Esophagus muscularis mucosa (tissue), 4 donors: Measurements from ENCODE around the gene CEP250. TPM values are rescaled to one million over a fixed set of nuclear protein-coding genes. Genes with fewer than 3 reads are reported as not detected.
"Not testable (repeated sequence)": the region's sequence is repeated elsewhere in the genome, so short reads cannot be mapped to it uniquely, and the experiment has no call there.

Experiments used
- DNase-seq: peaks from one replicate; pipeline ENCODE4 v3.0.0-alpha.2; 2017; ENCODE audit errors: extremely low spot score
- H3K27ac ChIP-seq, 4 donors: fragments of 200-600 bp; sonication (generic); replicated peaks in 1 of 4; 1 replicate in 3 of 4; 2 replicates in 1 of 4; pipeline ENCODE4 v1.5.1; 2016 to 2019; ENCODE audit warnings: mild to moderate bottlenecking in 1 of 4
- H3K27me3 ChIP-seq, 4 donors: fragments of 200-600 bp; sonication (generic); one replicate each; pipeline versions ENCODE4 v1.5.1 to v1.6.0; 2016 to 2019
- H3K36me3 ChIP-seq, 4 donors: fragments of 200-600 bp; sonication (generic); one replicate each; pipeline ENCODE4 v1.5.1; 2016 to 2019
- H3K4me1 ChIP-seq, 4 donors: fragments of 200-600 bp; sonication (generic); one replicate each; pipeline ENCODE4 v1.5.1; 2016 to 2019
- H3K4me3 ChIP-seq, 4 donors: fragments of 200-600 bp; sonication (generic); 1 replicate in 2 of 4; 2 replicates in 2 of 4; pipeline ENCODE4 v1.5.1; 2016 to 2019; ENCODE audit warnings: mild to moderate bottlenecking in 4 of 4, moderate library complexity in 1 of 4
- H3K9me3 ChIP-seq, 4 donors: fragments of 200-600 bp; sonication (generic); 1 replicate in 3 of 4; 2 replicates in 1 of 4; pipeline ENCODE4 v1.5.1; 2016 to 2019
- EP300 ChIP-seq: sonication (generic); formaldehyde crosslinking; IDR thresholded peaks from one replicate; pipeline ENCODE4 v1.6.1; 2017; ENCODE audit warnings: antibody characterized with exemption
- POLR2A ChIP-seq: fragments of 450-650 bp; IDR thresholded peaks from one replicate; pipeline ENCODE4 v1.6.1; 2017; ENCODE audit warnings: antibody characterized with exemption, moderate library complexity, mild to moderate bottlenecking, low read depth
- POLR2AphosphoS5 ChIP-seq, 2 donors: sonication (generic); formaldehyde crosslinking; IDR thresholded peaks; one replicate each; pipeline ENCODE4 v1.6.1; 2017; ENCODE audit warnings: antibody characterized with exemption in 2 of 2
- WGBS: methylation state at CpG from one replicate; pipeline ENCODE4 v1.1.5; 2018; 5-methylcytosine and 5-hydroxymethylcytosine counted together
- intact Hi-C: fragments of 100-400 bp; cut with DNase I; formaldehyde crosslinking; loops from one replicate; pipeline ENCODE4 v1.15.1; 2023
- total RNA-seq, 4 donors: library from RNA; depleted of rRNA; stranded (reverse); fragments of >200 nt; gene quantifications; one replicate each; pipeline versions ENCODE4 v1.1.0 to v1.2.1, GENCODE V29; 2016
- TF ChIP-seq, protein P1 (sequence below), 3 experiments: fragments of 200-600 bp in 2 of 3; fragments of 450-650 bp in 1 of 3; sonication (generic) in 2 of 3; IDR thresholded peaks; one replicate each; pipeline ENCODE4 v1.5.1; 2017 to 2019; ENCODE audit warnings: antibody characterized with exemption in 3 of 3, mild to moderate bottlenecking in 2 of 3, moderate library complexity in 1 of 3

Gene CEP250
- total RNA-seq, 4 donors from 2014 or later = 17.7 to 35.8 (median 23.7) TPM

DNA sequence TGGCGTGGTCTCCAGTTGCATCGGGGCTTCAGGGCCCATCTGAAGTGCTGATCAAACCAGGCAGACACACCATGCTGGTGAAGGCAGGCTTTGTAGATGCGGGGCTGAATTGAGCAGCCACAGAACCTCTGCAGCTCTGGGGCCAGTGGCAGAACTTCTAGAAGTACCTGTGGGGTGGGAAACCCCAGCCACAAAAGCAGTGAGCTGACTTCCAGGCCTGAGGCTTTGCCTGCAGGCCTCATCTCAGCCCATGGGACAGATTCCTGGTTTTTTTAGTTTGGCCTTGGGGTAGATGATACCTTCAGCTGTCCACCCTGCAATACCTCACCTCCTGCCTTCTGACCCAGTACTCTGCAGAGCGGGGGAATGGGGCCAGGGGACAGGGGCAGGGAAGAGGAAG is 59.9 kb downstream of the CEP250 start:
- Histone ChIP-seq H3K4me1 (no peaks in the 10 kb centered on the region), H3K9me3 (no peaks in the 10 kb centered on the region), H3K27me3 (no peaks in the 10 kb centered on the region), H3K36me3 (peaks cover 18 to 53% (median 26%) of the 10 kb centered on the region in 4 donors), H3K27ac (no peak overlapping the region), H3K4me3 (no peak overlapping the region)
- TF ChIP-seq POLR2AphosphoS5 (IDR thresholded peaks at IDR 0.05) = no peak
- no peak for TF ChIP-seq POLR2A
- no peak for TF ChIP-seq EP300
- TF ChIP-seq, protein P1, sequence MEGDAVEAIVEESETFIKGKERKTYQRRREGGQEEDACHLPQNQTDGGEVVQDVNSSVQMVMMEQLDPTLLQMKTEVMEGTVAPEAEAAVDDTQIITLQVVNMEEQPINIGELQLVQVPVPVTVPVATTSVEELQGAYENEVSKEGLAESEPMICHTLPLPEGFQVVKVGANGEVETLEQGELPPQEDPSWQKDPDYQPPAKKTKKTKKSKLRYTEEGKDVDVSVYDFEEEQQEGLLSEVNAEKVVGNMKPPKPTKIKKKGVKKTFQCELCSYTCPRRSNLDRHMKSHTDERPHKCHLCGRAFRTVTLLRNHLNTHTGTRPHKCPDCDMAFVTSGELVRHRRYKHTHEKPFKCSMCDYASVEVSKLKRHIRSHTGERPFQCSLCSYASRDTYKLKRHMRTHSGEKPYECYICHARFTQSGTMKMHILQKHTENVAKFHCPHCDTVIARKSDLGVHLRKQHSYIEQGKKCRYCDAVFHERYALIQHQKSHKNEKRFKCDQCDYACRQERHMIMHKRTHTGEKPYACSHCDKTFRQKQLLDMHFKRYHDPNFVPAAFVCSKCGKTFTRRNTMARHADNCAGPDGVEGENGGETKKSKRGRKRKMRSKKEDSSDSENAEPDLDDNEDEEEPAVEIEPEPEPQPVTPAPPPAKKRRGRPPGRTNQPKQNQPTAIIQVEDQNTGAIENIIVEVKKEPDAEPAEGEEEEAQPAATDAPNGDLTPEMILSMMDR (IDR thresholded peaks at IDR 0.05) = no peak
- no peak for DNase-seq
- intact Hi-C loops = no loop called here
- 96% methylated on average over 3 of the region's 4 CpGs for WGBS

DNA sequence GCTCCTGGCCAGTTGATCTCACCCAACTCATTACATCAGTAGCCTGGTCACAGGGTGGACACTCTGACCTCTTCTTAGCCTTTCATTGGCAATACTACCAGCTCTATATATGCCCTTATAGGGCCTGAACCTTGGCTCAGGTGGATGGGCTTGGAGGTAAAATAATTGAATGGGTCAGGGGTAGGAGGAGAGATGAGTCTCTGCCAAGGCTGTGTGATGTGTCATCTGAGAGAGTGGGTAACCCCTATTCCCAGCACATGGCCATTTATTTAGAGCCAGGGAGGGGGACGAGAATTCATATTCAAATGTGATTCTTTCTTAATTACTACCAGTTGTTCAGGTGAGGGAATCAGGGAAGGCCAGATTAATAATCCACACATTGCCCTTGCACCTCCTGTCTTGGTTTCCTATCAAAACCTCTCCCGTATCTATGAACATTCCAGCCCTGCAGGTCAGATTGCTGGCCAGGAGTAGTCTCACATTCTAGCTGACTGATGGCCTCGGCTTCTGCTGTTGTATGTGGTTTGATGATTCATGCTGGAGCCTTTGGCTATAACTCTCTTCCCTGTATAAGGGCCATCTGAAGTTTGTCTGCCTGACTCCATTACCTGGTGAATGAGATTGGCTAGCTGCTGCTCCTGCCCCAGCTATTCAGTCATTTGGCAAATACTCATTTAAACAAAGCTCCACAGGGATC is 60.7 kb downstream of the CEP250 start:
- no peak overlapping the region for H3K27ac ChIP-seq
- intact Hi-C loops = no loop called here
- no peaks in the 10 kb centered on the region for H3K9me3 ChIP-seq
- no peak overlapping the region for H3K4me3 ChIP-seq
- DNase-seq = no peak
- H3K27me3 ChIP-seq = no peaks in the 10 kb centered on the region
- peaks cover 13 to 45% (median 18%) of the 10 kb centered on the region in 4 donors for H3K36me3 ChIP-seq
- no peaks in the 10 kb centered on the region for H3K4me1 ChIP-seq
- no peak for TF ChIP-seq EP300
- no peak for TF ChIP-seq POLR2AphosphoS5 (IDR thresholded peaks at IDR 0.05)
- TF ChIP-seq POLR2A = no peak
- TF ChIP-seq, protein P1 (IDR thresholded peaks at IDR 0.05) = no peak
- WGBS = 81% methylated on average over 3 of the region's 3 CpGs

DNA sequence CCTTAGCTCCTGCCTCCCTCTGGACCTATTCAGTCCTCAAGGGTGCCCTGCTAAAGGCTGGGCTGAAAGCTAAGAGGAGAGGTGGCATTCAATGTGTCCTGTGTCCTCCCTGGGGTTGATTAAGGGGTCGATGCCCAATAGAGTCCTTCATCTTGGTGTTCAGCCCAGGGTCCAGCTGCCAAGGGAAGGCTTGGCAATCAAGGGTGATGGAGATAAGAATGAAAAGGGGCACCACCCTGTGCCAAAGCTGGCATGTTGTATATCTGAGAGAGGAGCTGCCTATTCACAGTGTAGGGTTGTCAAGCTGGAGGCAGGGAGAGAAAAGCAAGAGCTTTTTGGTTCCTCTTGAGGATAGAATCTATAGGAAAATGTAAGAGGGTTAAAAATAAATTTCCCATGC is 61.7 kb downstream of the CEP250 start:
- H3K36me3 ChIP-seq = peaks cover 5 to 35% (median 9%) of the 10 kb centered on the region in 4 donors
- TF ChIP-seq POLR2A (no peak), POLR2AphosphoS5 (IDR thresholded peaks at IDR 0.05) (no peak), EP300 (no peak)
- TF ChIP-seq, protein P1 (IDR thresholded peaks at IDR 0.05) = no peak
- no peaks in the 10 kb centered on the region for H3K4me1 ChIP-seq
- WGBS = 92% methylated on average over 1 of the region's 1 CpG
- intact Hi-C loops = no loop called here
- H3K4me3 ChIP-seq = no peak overlapping the region
- H3K9me3 ChIP-seq = no peaks in the 10 kb centered on the region
- no peaks in the 10 kb centered on the region for H3K27me3 ChIP-seq
- DNase-seq = no peak
- H3K27ac ChIP-seq = no peak overlapping the region

DNA sequence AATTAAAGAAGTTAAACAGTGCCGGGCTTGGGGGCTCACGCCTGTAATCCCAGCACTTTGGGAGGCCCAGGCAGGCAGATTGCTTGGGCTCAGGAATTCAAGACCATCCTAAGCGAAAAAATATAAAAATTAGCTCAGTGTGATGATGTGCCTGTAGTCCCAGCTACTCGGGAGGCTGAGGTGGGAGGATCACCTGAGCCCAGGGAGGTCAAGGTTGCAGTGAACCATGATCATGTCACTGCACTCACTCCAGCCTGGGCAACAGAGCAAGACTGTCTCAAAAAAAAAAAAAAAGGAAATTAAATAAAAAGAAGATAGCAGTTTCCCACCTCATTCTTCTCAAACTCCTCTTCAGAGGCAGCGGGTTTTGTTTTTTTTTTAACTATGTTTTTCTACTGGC is 62.4 kb downstream of the CEP250 start:
- H3K27me3 ChIP-seq, H3K4me3 ChIP-seq, H3K27ac ChIP-seq, DNase-seq, H3K9me3 ChIP-seq, intact Hi-C loops, H3K4me1 ChIP-seq: not testable (repeated sequence)
- 84% methylated on average over 5 of the region's 5 CpGs for WGBS
- peaks cover 0 to 29% (median 7%) of the 10 kb centered on the region in 4 donors for H3K36me3 ChIP-seq

DNA sequence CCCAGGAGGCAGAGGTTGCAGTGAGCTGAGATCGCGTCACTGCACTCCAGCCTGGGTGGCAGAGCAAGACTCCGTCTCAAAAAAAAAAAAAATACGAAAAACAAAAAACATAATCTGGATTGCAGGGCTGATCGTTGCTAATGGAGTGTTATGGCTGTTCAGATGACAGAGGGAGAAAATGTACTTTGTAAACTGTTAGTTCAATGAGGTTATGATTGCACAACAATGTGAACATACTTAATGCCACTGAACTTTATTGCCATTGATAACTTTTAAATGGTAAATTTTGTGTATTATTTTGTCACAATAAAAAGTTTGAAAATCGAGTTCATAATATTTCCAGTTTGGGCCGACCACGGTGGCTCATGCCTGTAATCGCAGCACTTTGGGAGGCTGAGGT is 63.6 kb downstream of the CEP250 start:
- Histone ChIP-seq H3K4me1 (no peaks in the 10 kb centered on the region), H3K9me3 (no peaks in the 10 kb centered on the region), H3K4me3 (no peak overlapping the region), H3K36me3 (peaks cover 0 to 18% (median 2%) of the 10 kb centered on the region in 4 donors), H3K27me3 (no peaks in the 10 kb centered on the region), H3K27ac (no peak overlapping the region)
- 91% methylated on average over 9 of the region's 9 CpGs for WGBS
- no peak for DNase-seq
- TF ChIP-seq POLR2AphosphoS5 (IDR thresholded peaks at IDR 0.05) (no peak), POLR2A (no peak), EP300 (no peak)
- TF ChIP-seq, protein P1 (IDR thresholded peaks at IDR 0.05) = no peak
- intact Hi-C loops = no loop called here
